K562 (cell line): Measurements from ENCODE around the gene KIAA0040. TPM values are rescaled to one million over a fixed set of nuclear protein-coding genes. Genes with fewer than 3 reads are reported as not detected.

ENCODE experiments used
- BMI1 ChIP-seq: fragments of 150-350 bp; IDR thresholded peaks from 2 replicates; pipeline ENCODE4 v1.6.1; 2014; ENCODE audit warnings: low read length
- FOXJ3 ChIP-seq: sonication (generic); formaldehyde crosslinking; IDR thresholded peaks from 2 replicates; pipeline ENCODE4 v1.4.0; 2020; ENCODE audit warnings: mild to moderate bottlenecking, missing genetic modification reagents
- FOXM1 ChIP-seq, 2 experiments: fragments of 450-650 bp in 1 of 2; sonication (generic) in 1 of 2; formaldehyde crosslinking in 1 of 2; IDR thresholded peaks; 2 replicates each; pipeline versions ENCODE4 v1.6.1 to v1.9.0; 2017 to 2022; ENCODE audit warnings: low read depth in 2 of 2, mild to moderate bottlenecking in 2 of 2, missing genetic modification reagents in 1 of 2, moderate library complexity in 1 of 2
- GABPB2 ChIP-seq: fragments of 250-450 bp; sonication (Bioruptor Pico); conservative IDR thresholded peaks from 2 replicates; pipeline ENCODE4 v1.5.1; 2021; ENCODE audit warnings: mild to moderate bottlenecking
- HDGF ChIP-seq: fragments of 450-650 bp; IDR thresholded peaks from 2 replicates; pipeline ENCODE4 v1.6.1; 2016
- HMG20A ChIP-seq: fragments of 450-650 bp; formaldehyde crosslinking; conservative IDR thresholded peaks from 2 replicates; pipeline ENCODE4 v1.4.0; 2020; ENCODE audit warnings: mild to moderate bottlenecking, mixed read lengths
- KLF1 ChIP-seq: fragments of 450-650 bp; IDR thresholded peaks from 2 replicates; pipeline ENCODE4 v1.6.1; 2016; ENCODE audit warnings: missing genetic modification characterization, missing compliant biosample characterization
- MECOM ChIP-seq: fragments of 250-450 bp; sonication (Bioruptor Pico); IDR thresholded peaks from 2 replicates; pipeline ENCODE4 v1.8.0; 2022; ENCODE audit warnings: inconsistent platforms
- NCOA1 ChIP-seq: fragments of 450-650 bp; IDR thresholded peaks from 2 replicates; pipeline ENCODE4 v1.6.1; 2016; ENCODE audit warnings: low read depth
- POLR2G ChIP-seq: fragments of 200-400 bp; formaldehyde crosslinking; IDR thresholded peaks from 2 replicates; pipeline ENCODE4 v1.6.1; 2017; ENCODE audit warnings: low read depth, mild to moderate bottlenecking, antibody characterized with exemption, low read length, moderate library complexity
- PURB ChIP-seq: sonication (generic); formaldehyde crosslinking; IDR thresholded peaks from 2 replicates; pipeline ENCODE4 v1.9.0; 2021; ENCODE audit warnings: low read depth, mild to moderate bottlenecking, missing genetic modification reagents
- RAD21 ChIP-seq, 2 experiments: fragments of 250-450 bp in 1 of 2; fragments of 450-650 bp in 1 of 2; sonication (Bioruptor Pico) in 1 of 2; formaldehyde crosslinking in 1 of 2; IDR thresholded peaks in 1 of 2; conservative IDR thresholded peaks in 1 of 2; 2 replicates each; pipeline versions ENCODE4 v1.4.0 to v1.8.0; 2020 to 2022; ENCODE audit warnings: mild to moderate bottlenecking in 2 of 2, moderate library complexity in 1 of 2
- RFX1 ChIP-seq: fragments of 450-650 bp; IDR thresholded peaks from 2 replicates; pipeline ENCODE4 v1.6.1; 2016; ENCODE audit warnings: mild to moderate bottlenecking, moderate library complexity
- SMARCA4 ChIP-seq: fragments of 450-650 bp; IDR thresholded peaks from 2 replicates; pipeline ENCODE4 v1.6.1; 2016
- SOX6 ChIP-seq: fragments of 450-650 bp; IDR thresholded peaks from 2 replicates; pipeline ENCODE4 v1.6.1; 2014; ENCODE audit warnings: mild to moderate bottlenecking
- SRSF7 ChIP-seq: fragments of 200-400 bp; formaldehyde crosslinking; optimal IDR thresholded peaks from 2 replicates; pipeline ENCODE3; 2017; ENCODE audit warnings: mild to moderate bottlenecking, low read depth, low read length
- TBL1XR1 ChIP-seq, 2 experiments: IDR thresholded peaks; 2 replicates each; pipeline ENCODE4 v1.6.1; 2012; ENCODE audit warnings: improper control_type of control experiment in 2 of 2, low read length in 2 of 2, mild to moderate bottlenecking in 1 of 2
- ZNF133 ChIP-seq: fragments of 250-450 bp; sonication (Bioruptor Pico); IDR thresholded peaks from 2 replicates; pipeline ENCODE4 v1.4.0; 2020; ENCODE audit warnings: mild to moderate bottlenecking
- ZNF24 ChIP-seq: fragments of 450-650 bp; IDR thresholded peaks from 2 replicates; pipeline ENCODE4 v1.6.1; 2016
- polyA plus RNA-seq, 8 experiments: library from polyadenylated mRNA; depleted of rRNA in 4 of 8; stranded (reverse) in 5 of 8; unstranded in 3 of 8; fragments of >200 nt; fragmentation: Nextera tagmentation in 2 of 8; fragmentation: Illumina TruSeq in 1 of 8; extraction: Ambion mirVana in 2 of 8; extraction: Trizol in 1 of 8; gene quantifications; 2 replicates each; pipeline versions ENCODE4 v1.2.1 to v1.2.3, GENCODE V29; 2011 to 2014; ENCODE audit warnings: inconsistent platforms in 1 of 8, missing spikeins in 1 of 8
- total RNA-seq, 7 experiments: library from RNA; depleted of rRNA in 6 of 7; stranded (reverse); fragments of >200 nt in 6 of 7; fragmentation: Illumina TruSeq in 2 of 7; extraction: Trizol in 2 of 7; gene quantifications; 2 replicates each; pipeline versions ENCODE4 v1.2.1 to v1.2.3, GENCODE V29; 2011 to 2021; ENCODE audit warnings: low replicate concordance in 1 of 7
- TF ChIP-seq, protein P1 (sequence below): sonication (generic); formaldehyde crosslinking; IDR thresholded peaks from 2 replicates; pipeline ENCODE4 v1.8.0; 2022; ENCODE audit warnings: mild to moderate bottlenecking, missing genetic modification reagents
- TF ChIP-seq, protein P2 (sequence below): fragments of 250-450 bp; sonication (Bioruptor Pico); IDR thresholded peaks from 2 replicates; pipeline ENCODE4 v1.5.0; 2022; ENCODE audit warnings: mild to moderate bottlenecking
- TF ChIP-seq, protein P3 (sequence below): fragments of 250-450 bp; sonication (Bioruptor Pico); IDR thresholded peaks from 2 replicates; pipeline ENCODE4 v1.8.0; 2021; ENCODE audit warnings: mild to moderate bottlenecking, moderate library complexity

KIAA0040 gene
- total and polyA plus RNA-seq, 9 of the 15 experiments (the other 6 are each of a cell fraction or from before 2014, with no cell fraction given): 3.4 to 13.6 (median 7.1) TPM

DNA sequence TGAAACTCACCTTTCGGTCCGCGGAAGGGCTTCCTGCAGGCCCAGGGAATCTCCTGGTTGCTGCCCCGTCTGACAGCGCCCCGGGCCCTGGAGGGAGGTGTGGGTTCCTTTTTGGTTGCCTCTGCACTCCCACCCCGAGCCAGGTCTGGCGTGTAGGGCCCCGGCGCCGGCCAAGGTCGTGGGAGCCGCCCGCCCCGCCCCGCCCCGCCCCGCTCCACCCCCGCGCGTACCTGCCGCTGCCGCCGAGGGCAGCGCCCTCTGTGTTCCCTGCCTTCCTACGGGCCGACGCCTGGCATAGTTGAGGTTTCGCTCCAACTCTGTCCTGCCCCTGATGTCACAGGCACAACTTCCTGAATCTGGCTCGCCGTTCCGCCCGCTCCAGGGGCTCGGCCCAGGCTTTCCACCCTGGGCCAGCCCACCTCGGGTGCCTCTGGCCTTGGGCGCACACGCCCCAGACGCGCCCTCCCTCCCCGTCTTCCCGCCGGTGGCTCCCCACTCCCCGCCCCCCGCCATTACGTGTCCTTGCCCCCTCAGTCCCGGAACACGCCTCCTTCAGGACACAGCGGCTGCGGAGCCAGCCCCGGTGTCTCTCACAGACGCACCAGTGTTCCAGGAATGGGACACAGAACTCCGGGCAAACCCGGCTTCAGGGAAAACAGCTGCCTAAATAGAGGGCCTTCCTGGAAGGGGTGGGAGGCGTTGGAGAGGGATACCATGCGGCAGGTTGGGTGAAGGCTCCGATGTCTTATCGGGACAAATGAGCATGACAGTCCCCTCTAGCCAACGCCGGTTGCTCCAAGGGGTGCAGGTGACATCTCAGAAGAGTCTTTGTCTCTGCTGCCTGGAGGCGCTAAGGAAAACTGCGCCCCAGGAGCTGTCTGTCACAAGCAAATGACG is at the start of gene KIAA0040 (continued):
- TF ChIP-seq FOXM1 (IDR thresholded peaks at IDR 0.05; ENCODE audit: low read depth): no peak
- TF ChIP-seq FOXM1 (CRISPR knock-in tag; IDR thresholded peaks at IDR 0.05; ENCODE audit: low read depth): no peak
- TF ChIP-seq, protein P1, sequence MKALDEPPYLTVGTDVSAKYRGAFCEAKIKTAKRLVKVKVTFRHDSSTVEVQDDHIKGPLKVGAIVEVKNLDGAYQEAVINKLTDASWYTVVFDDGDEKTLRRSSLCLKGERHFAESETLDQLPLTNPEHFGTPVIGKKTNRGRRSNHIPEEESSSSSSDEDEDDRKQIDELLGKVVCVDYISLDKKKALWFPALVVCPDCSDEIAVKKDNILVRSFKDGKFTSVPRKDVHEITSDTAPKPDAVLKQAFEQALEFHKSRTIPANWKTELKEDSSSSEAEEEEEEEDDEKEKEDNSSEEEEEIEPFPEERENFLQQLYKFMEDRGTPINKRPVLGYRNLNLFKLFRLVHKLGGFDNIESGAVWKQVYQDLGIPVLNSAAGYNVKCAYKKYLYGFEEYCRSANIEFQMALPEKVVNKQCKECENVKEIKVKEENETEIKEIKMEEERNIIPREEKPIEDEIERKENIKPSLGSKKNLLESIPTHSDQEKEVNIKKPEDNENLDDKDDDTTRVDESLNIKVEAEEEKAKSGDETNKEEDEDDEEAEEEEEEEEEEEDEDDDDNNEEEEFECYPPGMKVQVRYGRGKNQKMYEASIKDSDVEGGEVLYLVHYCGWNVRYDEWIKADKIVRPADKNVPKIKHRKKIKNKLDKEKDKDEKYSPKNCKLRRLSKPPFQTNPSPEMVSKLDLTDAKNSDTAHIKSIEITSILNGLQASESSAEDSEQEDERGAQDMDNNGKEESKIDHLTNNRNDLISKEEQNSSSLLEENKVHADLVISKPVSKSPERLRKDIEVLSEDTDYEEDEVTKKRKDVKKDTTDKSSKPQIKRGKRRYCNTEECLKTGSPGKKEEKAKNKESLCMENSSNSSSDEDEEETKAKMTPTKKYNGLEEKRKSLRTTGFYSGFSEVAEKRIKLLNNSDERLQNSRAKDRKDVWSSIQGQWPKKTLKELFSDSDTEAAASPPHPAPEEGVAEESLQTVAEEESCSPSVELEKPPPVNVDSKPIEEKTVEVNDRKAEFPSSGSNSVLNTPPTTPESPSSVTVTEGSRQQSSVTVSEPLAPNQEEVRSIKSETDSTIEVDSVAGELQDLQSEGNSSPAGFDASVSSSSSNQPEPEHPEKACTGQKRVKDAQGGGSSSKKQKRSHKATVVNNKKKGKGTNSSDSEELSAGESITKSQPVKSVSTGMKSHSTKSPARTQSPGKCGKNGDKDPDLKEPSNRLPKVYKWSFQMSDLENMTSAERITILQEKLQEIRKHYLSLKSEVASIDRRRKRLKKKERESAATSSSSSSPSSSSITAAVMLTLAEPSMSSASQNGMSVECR (CRISPR knock-in tag): no peak
- TF ChIP-seq ZNF24: no peak
- no peak for TF ChIP-seq RAD21 (CRISPR knock-in tag; conservative IDR thresholded peaks at IDR 0.05 in 1 of 2, IDR thresholded peaks at IDR 0.05 in 1 of 2)
- no peak for TF ChIP-seq NCOA1
- TF ChIP-seq HMG20A (CRISPR knock-in tag): no peak
- peak; percentile 71 for TF ChIP-seq POLR2G
- no peak for TF ChIP-seq SMARCA4
- no peak for TF ChIP-seq GABPB2 (CRISPR knock-in tag)
- TF ChIP-seq SOX6: no peak
- no peak for TF ChIP-seq RFX1
- TF ChIP-seq, protein P2, sequence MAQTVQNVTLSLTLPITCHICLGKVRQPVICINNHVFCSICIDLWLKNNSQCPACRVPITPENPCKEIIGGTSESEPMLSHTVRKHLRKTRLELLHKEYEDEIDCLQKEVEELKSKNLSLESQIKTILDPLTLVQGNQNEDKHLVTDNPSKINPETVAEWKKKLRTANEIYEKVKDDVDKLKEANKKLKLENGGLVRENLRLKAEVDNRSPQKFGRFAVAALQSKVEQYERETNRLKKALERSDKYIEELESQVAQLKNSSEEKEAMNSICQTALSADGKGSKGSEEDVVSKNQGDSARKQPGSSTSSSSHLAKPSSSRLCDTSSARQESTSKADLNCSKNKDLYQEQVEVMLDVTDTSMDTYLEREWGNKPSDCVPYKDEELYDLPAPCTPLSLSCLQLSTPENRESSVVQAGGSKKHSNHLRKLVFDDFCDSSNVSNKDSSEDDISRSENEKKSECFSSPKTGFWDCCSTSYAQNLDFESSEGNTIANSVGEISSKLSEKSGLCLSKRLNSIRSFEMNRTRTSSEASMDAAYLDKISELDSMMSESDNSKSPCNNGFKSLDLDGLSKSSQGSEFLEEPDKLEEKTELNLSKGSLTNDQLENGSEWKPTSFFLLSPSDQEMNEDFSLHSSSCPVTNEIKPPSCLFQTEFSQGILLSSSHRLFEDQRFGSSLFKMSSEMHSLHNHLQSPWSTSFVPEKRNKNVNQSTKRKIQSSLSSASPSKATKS (CRISPR knock-in tag): no peak
- TF ChIP-seq HDGF: no peak
- no peak for TF ChIP-seq ZNF133
- no peak for TF ChIP-seq KLF1 (tag)
- TF ChIP-seq MECOM: no peak
- no peak for TF ChIP-seq TBL1XR1 (IDR thresholded peaks at IDR 0.05; ENCODE audit: low read length in 2 of 2)
- TF ChIP-seq, protein P3, sequence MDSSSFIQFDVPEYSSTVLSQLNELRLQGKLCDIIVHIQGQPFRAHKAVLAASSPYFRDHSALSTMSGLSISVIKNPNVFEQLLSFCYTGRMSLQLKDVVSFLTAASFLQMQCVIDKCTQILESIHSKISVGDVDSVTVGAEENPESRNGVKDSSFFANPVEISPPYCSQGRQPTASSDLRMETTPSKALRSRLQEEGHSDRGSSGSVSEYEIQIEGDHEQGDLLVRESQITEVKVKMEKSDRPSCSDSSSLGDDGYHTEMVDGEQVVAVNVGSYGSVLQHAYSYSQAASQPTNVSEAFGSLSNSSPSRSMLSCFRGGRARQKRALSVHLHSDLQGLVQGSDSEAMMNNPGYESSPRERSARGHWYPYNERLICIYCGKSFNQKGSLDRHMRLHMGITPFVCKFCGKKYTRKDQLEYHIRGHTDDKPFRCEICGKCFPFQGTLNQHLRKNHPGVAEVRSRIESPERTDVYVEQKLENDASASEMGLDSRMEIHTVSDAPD (CRISPR knock-in tag): no peak
- TF ChIP-seq SRSF7: no peak
- TF ChIP-seq FOXJ3 (CRISPR knock-in tag): no peak
- TF ChIP-seq PURB (CRISPR knock-in tag): no peak
- no peak for TF ChIP-seq BMI1
